HG03066 (cell line): ENCODE measurements around the gene PLA2G4E.

Source experiments
- ATAC-seq: cut with Tn5 transposase; IDR thresholded peaks from one replicate; pipeline ENCODE4 v1.9.1; 2021; ENCODE audit warnings: low read depth; ENCODE audit not compliant: unreplicated experiment

Gene PLA2G4E

DNA sequence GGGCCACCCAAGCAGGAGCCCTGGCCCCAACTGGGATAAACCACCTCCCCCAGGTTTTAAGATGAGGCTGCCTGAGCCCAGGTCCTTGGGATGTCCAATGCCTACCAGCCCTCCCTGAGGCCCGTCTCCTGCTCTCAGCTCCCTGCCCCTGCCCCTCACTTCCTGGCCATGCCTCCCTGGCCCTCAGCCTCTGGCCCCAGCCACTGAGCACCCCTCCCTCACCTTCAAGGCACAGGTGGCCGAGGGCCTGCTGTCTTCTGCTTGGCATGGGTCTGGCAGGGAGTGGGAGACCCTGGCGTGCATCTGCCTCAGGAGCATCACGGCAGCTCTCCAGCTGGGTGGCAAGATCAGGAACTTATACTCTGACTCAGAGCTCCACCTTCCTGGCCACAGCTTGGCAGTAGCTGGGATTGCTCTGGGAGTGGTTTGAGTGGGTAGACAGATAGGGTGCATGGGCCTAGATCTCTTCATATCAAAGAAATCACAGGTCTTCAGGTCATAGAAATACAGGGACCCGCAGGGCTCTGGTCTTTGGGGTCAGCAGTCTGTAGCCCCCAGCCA is at the start of gene PLA2G4E:
TSS of gene PLA2G4E (minus strand) at position 330 of the 561 bp plus-strand sequence. CDS start at position 318, 12 bp downstream.
- ATAC-seq = no peak

- no peak for ATAC-seq
Observed at GRCh38 chr15:42070279-42070975, 49.6 kb upstream of the PLA2G4E start.

GRCh38 chr15:42069496-42070278 is 48.8 kb upstream of the PLA2G4E start:
- no peak for ATAC-seq

DNA sequence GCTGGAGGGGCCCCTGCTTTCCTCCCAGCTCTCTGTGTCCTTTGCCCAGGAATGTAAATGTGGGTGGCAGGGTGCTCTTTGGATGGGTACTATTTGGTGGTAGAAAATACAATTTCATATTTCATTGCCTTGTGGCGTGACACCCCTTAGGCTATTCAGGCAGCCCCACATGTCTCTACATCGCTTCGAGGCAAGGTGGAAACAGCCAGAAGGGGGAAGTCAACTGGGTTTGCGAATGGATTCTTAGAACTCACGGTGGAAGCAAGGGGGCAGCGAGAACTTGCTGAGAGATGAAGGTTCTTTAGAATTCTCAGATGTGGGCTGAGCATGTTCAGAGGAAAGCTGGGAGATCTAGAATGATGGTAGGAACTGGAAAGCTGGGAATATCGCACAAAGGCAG is 48.2 kb upstream of the PLA2G4E start:
- ATAC-seq = no peak

DNA sequence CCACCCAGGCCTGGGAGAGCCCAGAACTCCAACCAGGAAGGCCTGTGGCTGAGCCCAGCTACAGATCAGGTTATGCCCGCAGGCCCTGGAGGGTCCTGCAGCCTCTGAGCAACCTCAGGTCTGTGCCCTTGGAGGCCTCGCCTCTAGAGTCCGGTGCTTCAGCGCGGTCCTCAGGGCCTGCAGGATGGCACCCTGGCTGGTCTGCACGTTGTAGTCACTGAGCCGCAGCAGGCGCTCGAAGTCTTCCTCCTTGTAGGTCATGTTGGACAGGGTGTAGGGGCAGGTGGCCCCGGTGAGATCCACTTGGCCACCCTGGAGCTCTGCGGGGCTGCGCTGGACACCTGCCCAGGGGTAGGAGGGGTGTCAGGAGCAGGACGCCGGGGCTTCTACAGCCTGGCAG is 47.8 kb upstream of the PLA2G4E start:
- no peak for ATAC-seq

DNA sequence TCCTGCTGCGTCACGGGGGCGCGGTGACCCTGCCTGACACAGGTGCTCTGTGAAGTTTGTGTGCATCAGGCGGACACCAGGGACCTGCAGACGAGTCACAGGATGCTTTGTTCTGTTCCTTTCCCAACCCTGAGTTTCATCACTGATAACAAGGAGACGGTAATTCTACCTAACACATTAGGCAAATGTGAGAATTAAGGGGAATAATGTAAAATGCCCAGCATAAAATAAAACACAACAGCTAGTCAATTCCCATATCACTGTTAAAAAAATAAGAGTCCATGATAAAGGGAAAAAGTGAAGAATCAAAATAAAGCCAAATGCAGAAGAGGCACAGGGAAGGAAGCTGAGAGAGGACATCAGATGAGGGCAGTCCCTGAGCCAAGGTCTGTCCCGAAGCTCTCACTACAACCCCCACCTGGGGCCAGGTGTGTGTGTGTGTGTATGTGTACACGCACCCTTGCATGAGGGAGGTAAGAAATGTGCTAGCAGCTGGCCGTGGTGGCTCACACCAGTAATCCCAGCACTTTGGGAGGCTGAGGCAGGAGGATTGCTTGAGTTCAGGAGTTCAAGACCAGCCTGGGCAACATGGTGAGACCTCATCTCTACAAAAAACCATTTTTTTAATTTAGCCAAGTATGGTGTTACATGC is 46.0 kb upstream of the PLA2G4E start:
- ATAC-seq = no peak

DNA sequence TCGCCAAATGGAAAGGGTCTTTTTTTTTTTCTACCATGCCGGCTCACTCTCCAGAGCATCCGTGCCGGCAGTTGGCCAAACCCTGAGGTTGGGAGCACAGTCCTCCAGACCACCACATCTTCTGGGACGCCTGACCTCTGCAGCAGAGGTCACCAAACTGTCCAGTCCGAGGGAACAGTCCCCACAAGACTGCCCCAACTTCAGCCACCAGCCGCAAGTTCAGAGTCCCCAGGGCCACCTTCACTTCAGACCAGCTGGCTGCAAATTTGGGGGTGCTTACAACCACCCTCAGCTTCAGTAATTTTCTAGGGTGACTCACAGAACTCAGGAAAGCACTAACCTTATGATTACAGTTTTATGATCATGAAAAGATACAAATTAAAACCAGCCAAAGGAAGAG is 44.6 kb upstream of the PLA2G4E start:
- ATAC-seq = no peak

DNA sequence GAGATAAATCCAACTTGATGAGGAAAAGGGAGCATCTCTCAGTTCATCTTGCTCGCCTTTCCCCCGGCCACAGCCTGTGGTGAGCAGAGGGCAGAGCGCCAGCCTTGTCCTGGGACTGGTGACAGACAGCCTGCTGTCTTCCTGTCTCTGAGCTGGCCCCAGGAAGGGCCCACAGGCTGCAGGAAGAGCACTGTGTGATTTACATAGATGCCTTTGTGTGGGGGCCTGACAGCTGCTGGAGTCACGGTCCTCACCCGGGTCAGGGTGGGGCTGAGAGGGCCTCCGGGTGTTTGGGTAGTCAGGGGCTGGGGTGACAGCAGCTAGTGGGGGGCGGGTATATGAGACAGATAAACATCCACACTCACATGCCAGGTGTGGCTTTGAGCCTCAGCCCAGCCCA is 44.2 kb upstream of the PLA2G4E start:
- ATAC-seq = no peak

GRCh38 chr15:42064271-42064670 is 43.4 kb upstream of the PLA2G4E start:
- no peak for ATAC-seq

DNA sequence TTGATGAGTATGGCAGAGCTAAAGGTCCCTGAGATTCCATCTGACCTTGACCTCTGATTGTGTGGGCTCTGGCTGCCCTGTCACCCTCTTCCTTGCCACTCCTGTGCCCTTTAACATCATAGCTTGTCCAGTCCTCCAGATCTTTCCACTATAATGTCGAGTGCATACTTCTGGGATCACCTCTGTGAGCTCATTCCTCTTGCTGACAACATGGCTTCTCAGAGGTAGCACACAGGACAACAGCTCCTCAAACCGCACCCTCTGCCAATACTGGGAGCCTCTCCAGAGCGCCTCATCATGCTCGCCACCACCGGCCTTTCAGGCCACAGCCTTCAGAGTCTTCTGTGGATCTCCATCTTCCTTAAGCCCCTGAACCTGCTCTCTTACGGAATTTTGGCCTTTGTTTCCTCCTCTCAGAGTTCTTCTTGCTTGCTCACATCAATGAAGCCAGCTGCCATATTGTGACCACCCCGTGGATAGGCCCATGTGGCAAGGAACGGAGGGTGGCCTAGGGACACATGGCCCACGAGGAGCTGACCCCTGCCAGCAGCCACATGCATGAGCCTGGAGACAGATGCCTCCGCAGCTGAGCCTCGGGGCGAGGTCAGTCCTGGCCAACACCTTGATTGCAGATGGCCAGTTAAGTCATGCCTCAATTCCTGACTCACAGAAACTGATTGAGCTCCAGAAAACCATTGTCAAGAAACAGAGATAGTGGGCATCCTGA is 42.4 kb upstream of the PLA2G4E start:
- ATAC-seq = no peak

GRCh38 chr15:42062284-42062806 is 41.5 kb upstream of the PLA2G4E start:
- ATAC-seq = no peak

DNA sequence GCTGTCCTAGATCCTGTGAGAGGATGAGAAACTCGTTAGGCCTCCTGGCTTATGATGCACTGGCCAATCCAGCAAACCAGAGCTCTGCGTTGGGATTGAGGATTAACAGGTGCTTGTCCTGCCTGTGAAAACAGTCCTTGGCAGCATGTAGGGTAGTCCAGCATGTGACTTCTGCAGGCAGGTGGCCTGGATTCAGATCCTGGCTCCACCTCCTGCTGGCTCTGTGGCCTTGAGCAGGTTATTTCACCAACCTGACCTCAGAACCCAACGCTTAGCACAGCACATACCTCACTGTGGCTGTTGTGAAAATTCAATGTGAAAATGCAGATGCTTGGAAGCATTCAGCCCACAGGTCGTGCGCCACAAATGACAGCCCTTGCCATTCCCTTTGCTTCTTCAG is 40.0 kb upstream of the PLA2G4E start:
- no peak for ATAC-seq

DNA sequence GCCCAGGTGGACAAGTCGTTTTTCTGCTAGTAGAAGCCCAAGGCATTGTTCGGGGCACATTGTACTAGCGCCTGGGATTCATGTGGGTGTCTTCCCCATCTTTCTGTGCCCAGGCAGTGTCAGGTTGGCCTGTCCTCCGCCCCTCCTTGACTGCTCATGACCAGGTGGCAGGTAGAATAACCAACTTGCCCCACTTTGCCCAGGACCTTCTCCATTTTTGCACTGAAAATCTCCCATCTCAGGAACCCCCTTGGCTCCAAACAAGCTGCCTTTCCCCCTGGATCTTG is 39.6 kb upstream of the PLA2G4E start:
- ATAC-seq = no peak

- ATAC-seq = no peak
Observed at GRCh38 chr15:42059661-42060476, 39.0 kb upstream of the PLA2G4E start.

- no peak for ATAC-seq
Observed at GRCh38 chr15:42058791-42059190, 37.9 kb upstream of the PLA2G4E start.

DNA sequence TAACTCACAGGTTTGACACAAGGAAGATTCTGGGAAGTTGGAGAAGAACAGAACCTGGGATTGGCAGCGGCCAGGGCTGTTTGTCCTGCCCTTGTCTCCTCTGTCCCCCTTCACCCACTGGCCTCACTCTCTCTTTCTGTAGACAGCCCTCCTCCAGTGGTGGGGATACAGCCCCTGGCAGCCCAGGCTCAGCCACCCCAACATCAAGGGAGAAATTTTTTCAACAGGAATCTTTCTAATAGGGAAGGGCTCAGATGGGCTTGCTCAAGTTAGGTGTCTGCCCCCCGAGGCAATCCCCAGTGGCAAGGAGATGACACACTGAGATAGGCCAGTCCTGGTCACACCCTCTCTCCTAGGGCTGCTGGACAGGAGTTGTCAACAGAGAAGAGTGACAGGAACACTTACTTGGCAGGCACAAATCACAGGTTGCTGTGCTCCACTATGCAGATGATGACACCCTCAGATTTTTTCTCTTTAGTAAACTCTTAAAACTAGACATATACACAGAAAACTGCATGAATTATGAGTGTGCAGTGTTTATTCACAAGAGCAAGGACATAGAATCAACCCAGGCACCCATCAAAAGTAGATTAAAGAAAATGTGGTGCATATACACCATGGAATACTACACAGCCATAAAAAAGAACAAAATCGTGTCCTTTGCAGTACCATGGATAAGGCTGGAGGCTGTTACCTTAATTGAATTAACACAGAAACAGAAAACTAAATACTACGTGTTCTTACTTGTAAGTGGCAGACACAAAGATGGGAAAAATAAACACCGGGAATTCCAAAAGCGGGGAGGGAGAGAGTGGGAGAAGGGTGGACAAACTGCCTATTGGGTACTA is 37.2 kb upstream of the PLA2G4E start:
- no peak for ATAC-seq

DNA sequence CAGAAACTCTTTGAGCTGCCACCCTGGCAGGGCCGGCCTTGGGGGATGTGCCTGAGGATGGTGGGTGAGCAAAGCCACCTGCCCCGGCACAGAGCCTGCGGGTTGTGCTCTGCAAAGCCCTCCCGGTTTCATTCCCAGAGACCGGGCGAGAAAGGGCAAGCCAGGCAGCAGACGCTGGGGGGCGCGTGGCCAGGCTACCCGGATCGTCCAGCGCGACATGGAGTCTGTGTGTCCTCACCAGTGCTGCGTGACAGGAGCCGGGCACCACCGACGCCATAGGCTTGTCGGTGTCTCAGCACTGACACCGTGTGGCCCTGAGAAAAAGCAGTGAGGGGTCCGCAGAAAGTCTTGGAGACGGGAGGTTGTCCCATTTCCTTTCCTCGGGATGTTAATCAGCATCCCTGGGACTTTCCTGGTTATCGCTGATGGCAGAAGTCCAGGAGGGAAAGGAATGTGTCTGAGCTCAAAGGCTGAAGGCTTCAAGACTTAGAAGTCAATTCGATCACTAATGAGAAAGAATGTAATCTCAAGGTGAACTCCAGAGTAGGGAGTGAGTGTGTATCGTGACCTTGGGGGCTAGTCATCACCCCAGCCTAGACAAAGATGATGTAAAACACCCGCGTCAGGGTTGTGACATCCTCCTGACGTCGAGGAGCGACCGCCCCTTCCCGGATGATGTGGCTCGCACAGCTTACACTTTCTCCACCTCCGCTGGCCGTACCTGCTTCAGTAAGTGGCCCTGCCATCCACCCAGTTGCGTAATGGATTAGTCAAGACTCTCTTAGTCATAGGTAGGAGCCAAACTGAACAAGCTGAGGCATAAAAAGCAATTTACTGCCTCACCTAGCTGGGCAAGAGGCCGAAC is 36.3 kb upstream of the PLA2G4E start:
- no peak for ATAC-seq

GRCh38 chr15:42053914-42054313 is 33.1 kb upstream of the PLA2G4E start:
- ATAC-seq = no peak
